ENCODE results near the gene WDR5.

Gene WDR5

DNA sequence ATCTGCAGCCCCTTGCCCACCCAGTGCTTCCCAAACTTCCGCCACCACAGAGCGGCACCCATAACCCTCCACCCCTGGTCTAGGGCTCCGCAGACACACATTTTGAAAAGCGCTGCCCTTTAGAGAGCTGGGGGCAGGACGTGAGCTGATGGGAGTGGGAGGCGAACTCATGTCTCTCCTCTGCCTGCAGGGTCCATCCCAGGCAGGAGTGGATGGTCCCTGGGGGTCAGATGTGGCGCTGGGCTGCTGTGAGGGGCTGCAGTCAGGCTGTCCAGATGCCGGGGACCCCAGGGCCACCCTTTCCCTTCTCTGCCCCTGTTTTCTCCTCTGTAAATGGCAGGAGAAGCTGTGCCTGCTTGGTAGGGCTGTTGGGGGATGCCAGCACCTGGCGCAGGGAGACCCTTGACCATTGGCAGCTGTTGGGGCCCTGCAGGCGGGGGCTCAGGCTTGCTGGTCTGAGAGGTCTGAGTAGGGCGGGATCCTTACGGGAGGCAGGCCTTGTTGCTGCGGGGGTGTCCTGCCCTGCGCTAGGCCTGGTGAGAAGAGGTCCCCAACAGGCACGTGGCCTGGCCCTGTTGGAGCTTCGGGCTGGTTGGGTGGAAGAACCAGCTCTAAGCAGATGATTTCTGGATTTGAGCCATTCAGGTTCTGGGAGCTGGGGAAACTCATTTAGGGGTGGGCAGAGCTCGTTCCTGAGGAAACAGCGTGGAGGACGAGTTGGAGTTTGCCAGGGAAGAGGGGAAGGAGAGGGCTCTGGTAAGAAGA, 38.8 kb downstream of the WDR5 start:
- no peak for DNase-seq

DNA sequence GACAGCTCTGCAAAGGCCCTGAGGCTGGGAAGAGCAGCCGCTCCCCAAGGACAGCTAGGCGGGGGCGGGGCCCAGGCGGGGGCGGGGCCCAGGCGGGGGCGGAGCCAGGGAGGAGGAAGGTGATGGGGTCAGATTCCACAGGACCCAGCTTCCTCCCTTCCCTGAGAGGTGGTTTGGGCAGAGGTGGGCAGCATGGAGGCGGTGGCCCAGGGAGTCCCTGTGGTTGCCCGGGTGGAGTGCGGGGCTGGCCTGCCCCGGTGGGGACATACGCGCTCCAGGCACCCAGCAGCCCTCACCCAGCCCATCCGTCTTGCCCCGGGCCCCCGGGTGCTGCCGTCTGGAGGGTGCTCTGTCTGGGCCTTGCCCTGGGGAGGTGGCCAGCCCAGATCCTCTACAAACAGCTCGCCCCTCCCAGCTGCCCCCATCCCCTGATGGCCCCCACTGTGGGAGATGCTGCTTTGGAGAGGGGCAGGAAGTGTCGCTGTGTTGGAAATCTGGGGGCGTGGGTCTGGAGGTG, 39.5 kb downstream of the WDR5 start:
- no peak for DNase-seq

DNA sequence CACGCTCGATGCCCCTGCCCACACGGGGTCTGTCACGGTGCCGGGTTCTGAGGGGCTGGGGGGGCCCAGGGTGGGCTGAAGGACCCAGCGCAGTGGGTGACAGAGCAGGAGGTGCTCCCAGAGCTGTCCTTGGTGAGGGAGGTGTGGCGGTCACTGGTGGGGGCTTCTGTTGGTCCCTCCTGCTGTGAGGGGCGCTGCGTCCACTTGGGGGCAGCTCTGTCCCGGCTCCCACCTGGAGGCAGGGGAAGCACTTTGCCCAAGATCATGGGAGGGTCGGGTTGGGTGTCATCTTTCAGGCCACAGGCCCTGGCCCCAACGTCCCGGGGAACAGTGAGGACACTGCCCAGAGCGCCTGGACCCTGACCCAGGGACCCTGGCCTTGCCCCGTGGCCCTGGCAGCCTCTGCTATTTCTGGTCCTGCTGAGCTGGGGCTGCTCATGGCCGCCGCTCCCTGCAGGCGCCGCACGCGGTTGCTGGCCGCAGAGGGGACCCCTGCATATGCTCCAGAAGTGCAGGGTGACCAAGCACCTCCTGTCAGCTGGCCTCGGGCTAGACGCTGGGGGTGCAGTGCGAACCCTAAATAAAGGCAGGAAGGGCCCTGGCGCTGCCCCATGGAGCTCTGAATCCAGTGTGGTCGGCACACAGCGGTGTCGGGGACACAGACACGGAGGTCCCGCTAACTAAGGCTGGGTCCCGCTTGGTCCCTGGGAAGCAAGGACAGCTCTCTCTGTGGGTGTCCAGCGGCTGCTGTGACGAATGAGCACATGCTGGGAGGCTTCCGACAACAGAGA, 40.1 kb downstream of the WDR5 start:
- no peak for DNase-seq

DNA sequence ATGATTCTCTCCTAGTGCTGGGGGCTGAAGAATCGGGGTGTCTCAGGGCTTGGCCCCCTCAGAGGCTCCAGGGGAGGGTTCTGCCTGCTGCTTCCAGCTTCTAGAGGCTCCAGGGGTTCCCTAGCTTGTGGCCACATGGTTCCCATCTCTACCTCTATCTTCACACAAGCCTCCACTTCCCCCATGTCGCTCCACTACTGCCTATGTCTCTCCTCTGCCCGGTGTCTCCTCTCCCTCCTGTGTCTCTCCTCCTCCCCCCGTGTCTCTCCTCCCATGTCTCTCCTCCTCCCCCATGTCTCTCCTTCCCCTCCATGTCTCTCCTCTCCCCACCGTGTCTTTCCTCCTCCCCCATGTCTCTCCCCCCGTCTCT, 40.7 kb downstream of the WDR5 start:
- no peak for DNase-seq

DNA sequence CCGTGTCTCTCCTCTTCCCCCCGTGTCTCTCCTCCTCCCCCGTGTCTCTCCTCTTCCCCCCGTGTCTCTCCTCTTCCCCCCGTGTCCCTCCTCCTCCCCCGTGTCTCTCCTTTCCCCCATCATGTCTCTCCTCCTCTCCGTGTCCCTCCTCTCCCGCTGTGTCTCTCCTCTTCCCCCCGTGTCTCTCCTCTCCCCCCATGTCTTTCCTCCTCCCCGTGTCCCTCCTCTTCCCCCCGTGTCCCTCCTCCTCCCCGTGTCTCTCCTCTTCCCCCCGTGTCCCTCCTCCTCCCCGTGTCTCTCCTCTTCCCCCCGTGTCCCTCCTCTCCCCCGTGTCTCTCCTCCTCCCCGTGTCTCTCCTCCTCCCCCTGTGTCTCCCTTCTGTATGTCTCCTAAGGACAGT, 41.3 kb downstream of the WDR5 start:
- no peak for DNase-seq

DNA sequence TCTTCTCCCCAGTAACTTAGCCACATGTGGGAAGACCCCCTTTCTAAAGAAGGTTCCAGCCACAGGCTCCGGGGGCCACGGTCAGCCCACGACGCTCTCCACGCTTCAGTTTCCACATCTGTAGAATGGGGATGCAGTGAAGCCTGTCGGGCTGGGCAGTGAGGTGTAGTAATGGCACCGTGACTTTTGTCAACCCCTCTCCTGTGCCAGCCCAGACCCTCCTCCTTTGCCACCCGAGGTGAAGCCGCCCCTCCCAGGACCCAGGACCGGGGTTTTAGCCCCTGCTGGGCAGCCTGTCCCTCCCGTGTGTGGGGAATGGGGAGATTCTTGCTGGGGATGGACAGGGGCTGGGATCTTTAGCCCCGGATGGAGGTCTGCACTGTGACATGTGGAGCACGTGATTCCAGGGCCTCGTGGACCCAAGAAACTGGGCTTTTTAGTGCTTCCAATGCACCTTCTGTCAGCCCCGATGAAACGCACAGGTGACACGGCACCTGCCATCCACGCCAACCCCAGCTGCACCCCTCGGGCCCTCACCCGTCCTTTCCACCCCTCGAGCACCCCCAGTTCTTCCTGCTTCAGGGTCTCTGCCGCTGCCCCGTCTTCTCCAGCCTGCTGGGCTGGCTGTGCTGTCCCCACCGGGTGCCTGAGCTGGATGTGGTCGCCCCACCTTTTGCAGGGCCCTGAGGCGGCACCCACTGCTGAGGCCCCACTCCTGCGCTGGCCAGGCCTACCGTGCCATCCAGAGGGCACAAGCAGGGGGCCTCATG, 41.9 kb downstream of the WDR5 start:
- DNase-seq: no peak

DNA sequence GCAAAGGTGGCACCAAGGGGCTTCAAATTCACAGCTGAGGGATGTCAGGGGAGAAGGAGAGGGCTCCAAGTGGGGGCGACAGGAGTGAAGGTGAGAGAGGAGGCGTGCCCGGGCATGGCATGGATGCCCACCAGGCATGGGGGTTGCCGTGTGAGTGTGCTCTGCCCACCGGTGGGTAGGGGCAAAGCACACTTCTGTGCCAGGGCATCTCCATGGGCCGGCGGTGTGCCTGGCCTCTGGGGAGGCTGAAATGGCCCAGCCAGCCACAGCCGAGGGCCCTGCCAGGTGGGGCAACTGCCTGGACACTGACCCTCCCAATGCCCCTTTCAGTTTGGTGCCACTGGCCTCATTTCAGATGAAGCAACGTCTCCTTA, 42.5 kb downstream of the WDR5 start:
- DNase-seq: no peak

DNA sequence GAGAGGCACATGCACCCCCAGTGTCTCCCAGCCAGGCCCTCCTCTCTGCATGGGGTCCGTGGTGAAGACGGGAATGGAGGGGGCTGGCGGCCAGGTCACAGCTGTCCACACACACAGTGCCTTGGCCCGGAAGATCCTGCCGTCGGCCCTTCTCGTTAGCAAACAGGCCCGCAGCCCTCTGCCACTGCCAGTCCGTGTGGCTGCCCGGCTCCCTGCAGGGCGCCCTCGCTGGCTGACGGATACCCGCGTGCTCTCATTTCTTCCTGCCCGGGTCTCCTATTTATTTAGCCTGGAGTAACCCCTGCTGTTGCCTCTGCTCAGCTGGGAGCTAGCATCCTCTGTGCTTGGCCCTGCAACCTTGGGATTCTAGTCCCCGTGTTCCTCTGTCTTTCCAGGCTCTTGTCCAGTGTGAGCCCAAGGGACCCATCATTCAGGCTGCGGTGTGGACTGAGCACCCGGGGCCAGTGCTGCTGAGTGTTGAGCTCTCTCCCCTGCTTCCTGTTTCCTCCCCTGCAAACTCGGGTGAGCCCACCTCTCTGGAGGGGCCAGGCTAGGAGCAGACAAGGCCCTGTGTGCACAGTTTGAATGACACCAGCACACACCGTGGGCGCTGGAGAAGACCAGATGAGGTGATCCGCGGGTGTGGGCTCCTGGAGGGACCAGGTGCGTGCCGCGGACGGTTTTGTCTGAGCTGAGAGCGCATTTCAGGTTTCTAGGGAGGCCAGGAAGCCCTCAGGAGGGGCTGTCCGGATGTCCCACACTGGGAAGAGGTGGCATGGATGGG, 43.1 kb downstream of the WDR5 start:
- no peak for DNase-seq

DNA sequence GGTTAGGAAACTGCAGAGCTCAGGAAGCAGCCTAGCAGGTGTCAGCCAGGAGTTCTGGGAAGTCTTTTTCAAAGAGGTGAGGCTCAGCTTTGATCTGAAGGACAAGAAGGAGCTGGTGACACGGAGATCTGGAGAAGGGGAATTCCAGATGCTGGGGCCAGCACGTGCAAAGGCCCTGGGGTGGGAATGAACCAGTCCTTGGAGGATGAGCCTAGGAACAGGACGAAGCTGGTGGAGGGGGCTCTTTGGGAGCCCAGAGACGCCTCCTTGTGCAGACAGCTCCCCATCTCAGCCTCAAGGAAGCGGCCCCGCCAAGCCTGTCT, 43.7 kb downstream of the WDR5 start:
- no peak for DNase-seq

DNA sequence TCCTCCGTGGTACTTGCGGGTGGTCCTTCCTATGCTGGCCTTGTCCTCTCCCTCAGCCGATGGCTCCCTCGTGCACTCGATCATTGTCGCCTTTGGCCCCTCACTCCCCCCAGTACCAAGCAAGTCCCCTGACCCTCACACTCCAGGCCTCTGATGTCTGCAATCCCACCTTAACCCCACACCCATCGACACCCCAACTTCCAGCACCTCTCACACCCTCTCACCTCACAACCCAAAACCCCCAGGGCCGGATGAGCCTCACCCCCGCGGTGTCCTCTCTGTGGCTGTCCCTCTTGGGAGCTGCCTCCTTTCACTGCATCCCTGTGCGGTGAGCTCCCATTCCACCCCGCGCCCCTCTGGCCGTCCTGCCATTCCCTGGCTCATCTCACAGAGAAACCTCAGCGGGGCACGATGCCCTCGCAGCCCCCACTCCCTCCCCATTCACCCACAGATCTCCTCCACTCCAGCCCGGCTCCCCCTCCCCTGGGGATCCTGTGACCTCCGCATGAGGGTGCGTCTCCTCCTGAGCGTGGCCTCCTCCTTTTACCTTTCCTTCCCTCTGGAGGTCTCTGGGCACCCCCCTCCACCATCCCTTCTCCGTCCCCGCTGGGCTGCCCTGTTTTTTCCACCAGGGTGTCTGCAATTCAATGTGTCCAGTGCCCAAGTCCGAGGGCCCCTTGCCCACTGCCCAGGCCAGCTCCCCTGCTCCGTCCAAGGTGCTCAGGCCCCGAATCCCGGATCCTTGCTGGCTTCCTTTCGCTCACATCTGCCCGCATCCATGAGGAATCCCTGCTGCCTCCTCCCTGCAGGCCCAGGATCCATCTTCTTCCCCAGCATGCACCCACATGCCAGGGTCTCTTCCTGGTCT, 44.3 kb downstream of the WDR5 start:
- DNase-seq: no peak

DNA sequence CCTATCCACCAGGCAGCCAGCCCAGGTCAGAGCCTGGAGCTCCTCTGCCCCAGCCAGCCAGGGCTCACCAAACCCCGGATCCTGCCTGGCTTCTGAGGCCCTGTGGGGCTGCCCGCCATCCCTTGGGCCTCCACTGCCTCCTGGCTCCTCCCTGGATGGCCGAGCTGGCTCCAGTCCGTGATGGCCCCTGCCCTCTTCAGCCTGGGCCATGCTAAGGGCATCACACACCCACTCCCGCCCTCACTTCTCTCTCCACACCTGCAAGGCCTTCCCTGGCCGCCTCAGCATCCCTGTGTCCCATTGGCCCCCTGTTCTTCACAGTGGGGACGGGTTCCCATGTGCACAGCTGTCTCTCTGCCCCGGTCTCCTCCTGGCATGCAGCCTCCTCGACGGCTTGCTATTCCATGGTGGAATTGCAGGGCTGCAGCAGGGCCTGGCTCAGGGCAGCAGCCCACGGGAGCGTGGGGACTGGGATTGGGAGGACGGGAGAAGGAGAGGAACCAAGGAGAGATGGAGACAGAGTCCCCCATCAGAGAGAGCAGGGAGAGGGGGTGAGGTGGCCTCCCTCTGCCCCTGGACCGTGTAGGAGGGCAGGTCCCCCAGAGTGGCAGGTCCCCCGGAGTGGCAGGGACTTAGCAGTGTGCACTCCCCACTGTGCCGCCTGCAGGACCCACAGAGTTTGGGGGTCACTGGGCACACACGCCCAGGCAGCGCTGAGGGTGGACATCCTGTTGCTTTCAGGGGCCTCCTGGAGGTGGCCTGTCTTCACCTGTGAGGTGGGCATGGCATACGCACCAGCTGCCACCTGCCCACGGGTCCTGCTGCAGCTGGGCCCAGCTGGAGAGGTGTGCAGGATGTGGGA, 45.1 kb downstream of the WDR5 start:
- DNase-seq: no peak

DNA sequence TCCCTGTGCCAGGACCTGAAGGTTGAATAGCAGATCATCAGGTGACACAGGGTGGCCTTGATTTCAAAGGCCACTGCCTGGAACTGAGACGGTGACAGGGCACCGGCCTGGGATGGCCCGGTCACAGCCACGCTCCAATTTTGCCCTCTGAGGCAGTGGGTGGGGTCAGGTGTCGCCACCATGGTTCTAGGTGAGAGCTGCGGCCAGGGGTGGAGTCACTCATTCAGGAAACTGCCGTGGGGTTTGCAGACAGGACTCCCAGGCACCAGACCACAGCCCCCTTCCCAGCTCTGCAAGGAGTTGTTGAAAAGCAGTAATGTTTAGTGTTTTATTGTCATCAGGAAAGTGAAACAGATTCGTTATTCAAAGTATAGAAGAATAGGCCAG, 45.8 kb downstream of the WDR5 start:
- no peak for DNase-seq

DNA sequence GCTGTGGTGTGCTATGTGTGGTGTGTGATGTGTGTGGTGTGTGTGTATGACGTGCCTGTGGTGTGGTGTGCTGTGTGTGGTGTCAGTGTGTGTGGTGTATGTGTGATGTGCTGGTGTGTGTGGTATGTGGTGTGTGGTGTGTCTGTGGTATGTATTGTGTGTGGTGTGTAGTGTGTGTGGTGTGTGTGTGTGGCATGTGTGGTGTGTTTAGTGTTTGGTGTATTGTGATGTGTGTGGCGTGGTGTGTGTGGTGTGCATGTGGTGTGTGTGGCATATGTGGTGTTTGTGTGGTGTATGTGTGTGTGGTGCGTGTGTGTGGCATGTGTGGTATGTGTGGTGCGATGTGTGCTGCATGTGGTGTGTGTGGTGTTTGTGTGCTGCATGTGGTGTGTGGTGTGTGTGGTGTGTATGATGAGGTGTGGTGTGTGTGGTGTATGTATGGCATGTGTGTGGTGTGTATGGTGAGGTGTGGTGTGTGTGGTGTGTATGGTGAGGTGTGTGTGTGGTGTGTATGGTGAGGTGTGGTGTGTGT, 46.7 kb downstream of the WDR5 start:
- no peak for DNase-seq

DNA sequence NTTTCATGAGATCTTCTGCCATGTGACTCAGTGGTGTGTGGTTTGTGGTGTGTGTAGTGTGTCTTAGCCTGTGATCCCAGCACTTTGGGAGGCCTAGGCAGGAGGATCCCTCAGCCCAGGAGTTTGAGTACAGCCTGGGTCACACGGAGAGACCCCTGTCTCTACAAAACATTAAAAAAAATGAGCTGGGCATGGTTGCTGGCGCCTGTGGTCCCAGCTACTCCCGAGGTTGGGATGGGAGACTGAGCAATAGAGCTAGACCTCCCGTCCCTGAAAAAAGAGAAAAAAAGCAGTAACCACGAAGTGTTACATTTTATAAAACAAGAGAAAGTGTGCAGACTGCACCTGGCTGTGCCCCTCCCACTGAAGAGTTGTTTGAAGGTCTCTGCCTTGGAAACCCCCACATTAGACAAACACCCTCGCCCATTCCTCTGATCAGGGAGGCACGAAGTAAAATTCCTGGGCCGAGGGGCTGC, 49.7 kb downstream of the WDR5 start:
- no peak for DNase-seq

DNA sequence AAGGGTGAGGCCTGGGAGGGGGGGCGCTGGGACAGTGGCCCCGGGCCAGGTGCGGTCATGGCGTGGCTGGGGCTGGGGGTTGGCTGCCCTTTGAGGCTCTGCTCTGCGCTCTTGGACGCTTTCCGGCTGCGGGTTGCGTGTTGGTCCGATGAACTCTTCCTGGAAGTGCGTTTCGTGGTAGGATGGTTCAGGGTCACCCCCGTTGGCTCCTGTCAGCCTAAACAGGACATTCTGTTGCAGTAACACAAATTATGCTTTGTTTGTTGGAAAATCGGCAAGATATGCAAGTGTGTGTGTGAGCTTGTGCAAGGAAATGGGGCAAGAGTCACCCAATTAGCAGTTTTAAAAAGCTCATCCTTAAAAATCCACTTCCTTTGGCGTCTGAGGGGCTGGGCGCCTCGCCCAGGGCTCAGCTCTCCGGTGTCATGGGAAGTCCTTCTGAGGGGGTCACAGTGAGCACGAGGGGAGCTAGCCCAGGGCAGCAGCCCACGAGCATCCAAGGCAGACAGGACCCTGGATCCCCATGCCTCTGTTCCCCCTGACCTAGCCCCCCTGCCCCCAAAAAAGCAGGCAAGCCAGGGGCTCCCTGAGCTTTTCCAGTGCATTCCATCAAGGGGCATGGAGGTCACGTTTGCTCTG, 50.7 kb downstream of the WDR5 start:
- DNase-seq: no peak

DNA sequence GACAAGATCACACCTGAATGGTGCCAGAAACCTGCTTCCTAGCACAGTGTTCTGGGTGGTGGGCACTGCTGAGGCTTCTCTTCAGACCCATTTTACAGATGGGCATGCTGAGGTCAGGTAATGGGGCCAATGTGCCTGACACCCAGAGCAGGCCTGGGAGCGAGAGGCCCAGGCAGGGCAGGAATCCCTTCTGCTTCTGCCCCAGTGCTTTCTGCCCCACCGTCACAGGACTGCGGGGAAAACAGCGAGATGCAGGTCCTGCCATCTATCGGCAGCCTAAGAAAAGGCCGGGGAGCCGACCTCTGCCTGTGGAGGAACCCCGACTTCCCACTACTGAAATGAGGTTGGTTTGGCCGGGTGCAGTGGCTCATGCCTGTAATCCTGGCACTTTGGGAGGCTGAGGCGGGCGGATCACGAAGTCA, 51.2 kb downstream of the WDR5 start:
- no peak for DNase-seq

DNA sequence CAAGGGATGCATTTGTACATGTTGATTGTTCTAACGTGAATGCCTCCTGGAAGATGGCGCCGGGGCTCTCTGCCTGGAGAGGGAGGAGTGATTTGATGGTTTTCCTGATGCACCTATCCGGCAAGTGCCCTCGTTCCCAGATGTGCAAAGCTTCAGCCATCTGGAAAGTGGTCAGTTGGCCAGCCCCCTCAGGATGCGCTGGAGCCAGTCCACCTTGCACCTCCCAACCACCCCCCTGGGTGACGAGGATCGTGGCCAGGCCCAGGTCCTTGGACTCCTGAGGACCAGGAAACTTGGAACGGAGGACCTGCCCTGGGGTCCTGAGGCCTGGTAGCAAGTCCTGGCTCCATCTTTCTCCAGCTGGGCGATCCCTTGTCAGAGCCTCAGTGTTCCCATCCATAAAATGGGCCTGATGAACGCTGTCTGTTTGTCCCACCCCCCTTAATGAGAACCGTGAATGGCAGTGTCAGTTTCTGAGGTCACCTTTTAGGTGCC, 52.1 kb downstream of the WDR5 start:
- DNase-seq: no peak

DNA sequence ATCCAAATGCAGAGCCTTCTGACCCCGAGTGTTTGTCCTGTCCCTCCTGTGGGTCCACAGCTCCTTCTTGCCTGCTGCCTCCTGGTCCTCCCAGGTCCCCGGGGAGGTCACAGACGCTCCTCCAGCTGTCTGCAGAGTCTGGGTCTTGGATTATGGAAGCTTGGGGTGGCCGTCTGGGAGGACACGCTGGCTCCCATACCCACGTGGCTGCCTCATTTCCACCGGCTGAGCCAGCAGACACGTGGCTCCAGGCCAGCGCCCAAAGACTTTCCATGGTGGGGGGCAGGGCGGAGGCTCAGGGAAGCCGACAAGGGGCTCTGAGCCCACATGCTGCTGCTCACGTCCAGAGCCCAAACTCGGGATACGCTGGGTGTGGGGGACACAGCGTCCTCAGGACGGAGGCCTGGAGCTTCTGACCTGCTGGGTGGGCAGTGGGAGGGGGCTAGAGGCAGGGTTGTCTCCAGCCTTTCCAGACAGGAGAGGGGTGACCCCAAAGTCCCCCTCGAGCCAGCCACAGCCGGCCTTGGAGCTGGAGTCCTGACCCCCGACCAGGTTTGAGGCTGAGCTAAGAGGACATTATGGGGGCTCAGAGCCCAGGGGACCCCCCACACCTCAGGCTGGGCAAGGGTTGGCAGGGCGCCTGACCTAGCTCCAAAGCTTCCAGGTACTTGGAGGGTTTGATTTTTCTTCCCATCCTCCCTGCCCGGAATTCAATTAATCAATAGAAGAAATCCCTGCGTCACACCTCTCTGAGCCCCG, 52.7 kb downstream of the WDR5 start:
- peak; percentile 36 for DNase-seq

DNA sequence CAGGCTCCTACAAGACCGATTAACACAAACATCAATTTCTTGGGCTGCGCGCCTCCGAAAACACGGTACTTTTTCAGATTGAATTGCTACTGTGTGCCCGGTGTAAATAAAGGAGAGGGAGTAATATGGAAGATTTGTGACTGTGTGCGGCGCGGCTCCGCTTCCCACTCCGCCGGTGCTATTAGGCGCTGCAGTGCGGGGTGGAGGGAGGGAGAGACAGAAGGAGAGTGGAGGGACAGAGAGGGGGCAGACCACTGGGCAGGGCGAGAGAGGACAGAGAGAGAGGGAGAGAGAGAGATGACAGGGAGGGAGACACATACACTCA, 53.2 kb downstream of the WDR5 start:
- no peak for DNase-seq
